CD4-positive, alpha-beta T cell (primary cell): ENCODE data around the gene PTPRM. TPM values are rescaled to one million over a fixed set of nuclear protein-coding genes. Genes with fewer than 3 reads are reported as not detected.

ENCODE experiments used
- ATAC-seq: fragments of 200-7000 bp; cut with Tn5 transposase; one replicate; pipeline ENCODE4 v1.10.0; 2022; ENCODE audit warnings: mild to moderate bottlenecking; ENCODE audit not compliant: poor library complexity
- CTCF ChIA-PET: fragments of 350-600 bp; sonication (Branson Sonifier 250); formaldehyde crosslinking; loops from one replicate; lab custom pipeline; 2021; ENCODE audit warnings: antibody characterized with exemption, inconsistent platforms; lab: Charles Lee
- POLR2A ChIA-PET: fragments of 350-600 bp; sonication (Branson Sonifier 250); formaldehyde crosslinking; loops from one replicate; lab custom pipeline; 2021; ENCODE audit warnings: antibody characterized with exemption, inconsistent platforms; lab: Charles Lee
- DNase-seq, 14 experiments: peaks; one replicate each; pipeline ENCODE4 v3.0.0-alpha.2; 2013 to 2020; ENCODE audit warnings: mixed read lengths in 2 of 14
- H3K27ac ChIP-seq, 2 donors: one replicate each; pipeline versions ENCODE4 v1.5.1 to v1.7.0; 2013; ENCODE audit warnings: low read length in 2 of 2, low read depth in 1 of 2, mild to moderate bottlenecking in 1 of 2
- H3K27me3 ChIP-seq, 2 experiments: 1 replicate in 1 of 2; 2 replicates in 1 of 2; pipeline versions ENCODE4 v1.6.1 to v1.7.0; 2013; ENCODE audit warnings: low read length in 2 of 2, control low read depth in 1 of 2, mild to moderate bottlenecking in 1 of 2, moderate library complexity in 1 of 2; ENCODE audit not compliant: insufficient read depth in 2 of 2, control insufficient read depth in 1 of 2
- H3K36me3 ChIP-seq: one replicate; pipeline ENCODE4 v1.6.1; 2013; ENCODE audit warnings: low read length, control low read depth; ENCODE audit not compliant: insufficient read depth
- H3K4me1 ChIP-seq: one replicate; pipeline ENCODE4 v1.6.1; 2013; ENCODE audit warnings: low read length, control low read depth; ENCODE audit not compliant: insufficient read depth
- H3K4me3 ChIP-seq: one replicate; pipeline ENCODE4 v1.5.1; 2013; ENCODE audit warnings: mild to moderate bottlenecking, low read length, moderate library complexity
- H3K9me3 ChIP-seq, 2 experiments: 1 replicate in 1 of 2; 2 replicates in 1 of 2; pipeline versions ENCODE4 v1.6.1 to v1.7.0; 2013; ENCODE audit warnings: low read length in 2 of 2, mild to moderate bottlenecking in 2 of 2, control low read depth in 1 of 2, moderate library complexity in 1 of 2; ENCODE audit not compliant: control insufficient read depth in 1 of 2, insufficient read depth in 1 of 2
- H3K27ac Mint-ChIP-seq: one replicate; pipeline ENCODE4 v1.8.0; 2020; ENCODE audit warnings: mixed read lengths
- H3K27me3 Mint-ChIP-seq: one replicate; pipeline ENCODE4 v1.8.0; 2021; ENCODE audit warnings: mixed read lengths
- H3K36me3 Mint-ChIP-seq: one replicate; pipeline ENCODE4 v1.8.0; 2021; ENCODE audit warnings: low read depth, mixed read lengths
- H3K4me1 Mint-ChIP-seq: one replicate; pipeline ENCODE4 v1.8.0; 2021; ENCODE audit warnings: low read depth, mixed read lengths
- H3K4me3 Mint-ChIP-seq: one replicate; pipeline ENCODE4 v1.8.0; 2020; ENCODE audit warnings: mild to moderate bottlenecking, mixed read lengths
- H3K9me3 Mint-ChIP-seq: one replicate; pipeline ENCODE4 v1.8.0; 2020; ENCODE audit warnings: mixed read lengths
- intact Hi-C, 2 experiments: fragments of 100-400 bp; cut with DNase I in 1 of 2; cut with micrococcal nuclease in 1 of 2; formaldehyde crosslinking; loops; one replicate each; pipeline versions ENCODE4 v1.15.1 to v1.9.0; 2023 to 2025; cut with DNase I, micrococcal nuclease
- total RNA-seq, 174 experiments: library from RNA in 2 of 174; stranded (reverse) in 2 of 174; gene quantifications; one replicate each; pipeline ENCODE4 v1.2.3 and lab custom pipeline; 2021 to 2026
- TF ChIP-seq, protein P1 (sequence below): fragments of 200-600 bp; IDR thresholded peaks from one replicate; pipeline ENCODE4 v1.8.0; 2022; ENCODE audit warnings: antibody characterized with exemption, mild to moderate bottlenecking

The PTPRM gene
- total RNA-seq, 2 experiments from 2014 or later: 21.7 to 21.9 TPM

DNA sequence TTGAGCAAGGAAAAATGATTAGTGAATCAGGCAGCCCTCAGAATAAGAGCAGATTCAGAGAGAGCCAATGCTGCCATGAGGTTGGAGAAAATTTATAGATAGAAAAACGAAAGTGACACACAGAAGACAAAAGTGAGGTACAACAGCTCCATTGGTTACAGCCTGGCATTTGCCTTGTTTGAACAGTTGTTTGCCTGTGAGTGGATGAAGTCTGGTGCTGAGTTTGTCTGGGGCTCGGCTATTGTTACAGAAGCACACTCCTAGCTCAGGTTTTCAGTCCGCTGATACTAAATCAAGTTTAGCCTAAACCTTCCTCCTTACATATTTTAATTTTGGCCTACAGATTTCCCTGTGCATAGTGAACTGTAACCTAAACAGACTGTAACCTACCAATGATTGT lies 654.3 kb downstream of the PTPRM start:
- no peak overlapping the region for H3K4me3 Mint-ChIP-seq
- Histone ChIP-seq H3K4me3 (no peak overlapping the region), H3K9me3 (no peaks in the 10 kb centered on the region), H3K36me3 (no peaks in the 10 kb centered on the region), H3K27me3 (no peaks in the 10 kb centered on the region), H3K27ac (no peak overlapping the region), H3K4me1 (no peaks in the 10 kb centered on the region)
- POLR2A ChIA-PET: no interaction called here
- H3K9me3 Mint-ChIP-seq: peaks cover 5% of the 10 kb centered on the region
- H3K4me1 Mint-ChIP-seq: no peaks in the 10 kb centered on the region
- CTCF ChIA-PET: no interaction called here
- H3K27ac Mint-ChIP-seq: no peak overlapping the region
- TF ChIP-seq, protein P1, sequence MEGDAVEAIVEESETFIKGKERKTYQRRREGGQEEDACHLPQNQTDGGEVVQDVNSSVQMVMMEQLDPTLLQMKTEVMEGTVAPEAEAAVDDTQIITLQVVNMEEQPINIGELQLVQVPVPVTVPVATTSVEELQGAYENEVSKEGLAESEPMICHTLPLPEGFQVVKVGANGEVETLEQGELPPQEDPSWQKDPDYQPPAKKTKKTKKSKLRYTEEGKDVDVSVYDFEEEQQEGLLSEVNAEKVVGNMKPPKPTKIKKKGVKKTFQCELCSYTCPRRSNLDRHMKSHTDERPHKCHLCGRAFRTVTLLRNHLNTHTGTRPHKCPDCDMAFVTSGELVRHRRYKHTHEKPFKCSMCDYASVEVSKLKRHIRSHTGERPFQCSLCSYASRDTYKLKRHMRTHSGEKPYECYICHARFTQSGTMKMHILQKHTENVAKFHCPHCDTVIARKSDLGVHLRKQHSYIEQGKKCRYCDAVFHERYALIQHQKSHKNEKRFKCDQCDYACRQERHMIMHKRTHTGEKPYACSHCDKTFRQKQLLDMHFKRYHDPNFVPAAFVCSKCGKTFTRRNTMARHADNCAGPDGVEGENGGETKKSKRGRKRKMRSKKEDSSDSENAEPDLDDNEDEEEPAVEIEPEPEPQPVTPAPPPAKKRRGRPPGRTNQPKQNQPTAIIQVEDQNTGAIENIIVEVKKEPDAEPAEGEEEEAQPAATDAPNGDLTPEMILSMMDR: no peak
- no peaks in the 10 kb centered on the region for H3K36me3 Mint-ChIP-seq
- intact Hi-C loops: no loop called here
- DNase-seq (no peak), ATAC-seq (no peak)
- no peaks in the 10 kb centered on the region for H3K27me3 Mint-ChIP-seq

DNA sequence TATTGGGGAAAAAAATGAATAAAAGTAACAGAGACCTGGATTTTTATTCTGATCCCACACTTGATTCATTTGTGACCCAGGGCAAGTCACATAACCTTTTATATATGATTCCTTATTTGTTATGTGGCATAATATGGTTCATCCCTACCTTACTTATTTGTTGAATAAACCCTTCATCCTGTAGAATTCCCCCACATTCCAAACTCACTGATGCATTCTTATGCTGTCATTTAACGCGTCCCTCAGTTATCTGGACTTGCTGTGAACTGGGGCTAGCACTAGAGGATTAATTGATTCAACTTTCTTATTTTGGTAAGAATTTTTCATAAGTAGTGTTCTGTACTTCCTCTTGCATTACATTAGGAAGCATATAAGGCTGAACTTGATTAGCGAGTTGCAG lies 657.5 kb downstream of the PTPRM start:
- TF ChIP-seq, protein P1: no peak
- Histone ChIP-seq H3K27ac (no peak overlapping the region), H3K4me1 (no peaks in the 10 kb centered on the region), H3K4me3 (no peak overlapping the region), H3K9me3 (no peaks in the 10 kb centered on the region), H3K27me3 (no peaks in the 10 kb centered on the region), H3K36me3 (no peaks in the 10 kb centered on the region)
- ATAC-seq (no peak), DNase-seq (no peak)
- H3K4me1 Mint-ChIP-seq: no peaks in the 10 kb centered on the region
- peaks cover 5% of the 10 kb centered on the region for H3K9me3 Mint-ChIP-seq
- H3K4me3 Mint-ChIP-seq: no peak overlapping the region
- no peaks in the 10 kb centered on the region for H3K27me3 Mint-ChIP-seq
- no peak overlapping the region for H3K27ac Mint-ChIP-seq
- POLR2A ChIA-PET: no interaction called here
- no peaks in the 10 kb centered on the region for H3K36me3 Mint-ChIP-seq
- intact Hi-C loops: no loop called here
- CTCF ChIA-PET: no interaction called here

DNA sequence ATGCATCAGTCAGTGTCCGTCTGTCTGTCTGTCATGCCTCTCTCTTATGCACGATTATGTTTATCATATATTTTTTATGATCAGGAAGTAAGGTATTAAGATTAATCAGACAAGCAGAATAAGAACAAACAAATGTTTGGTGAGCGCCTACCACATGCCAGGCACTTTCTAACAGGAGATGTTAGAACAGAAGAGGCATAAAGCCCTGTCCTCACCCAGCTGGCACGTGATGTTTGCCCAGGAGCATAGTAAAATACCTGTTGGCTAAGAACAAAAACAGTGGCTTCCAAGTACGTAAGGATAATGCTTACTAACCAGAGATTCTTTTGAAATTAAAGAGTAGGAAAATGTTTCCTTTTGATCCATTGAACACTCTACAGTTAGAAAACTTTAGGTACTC lies 661.9 kb downstream of the PTPRM start:
- ChIA-PET POLR2A (no interaction called here), CTCF (no interaction called here)
- Mint-ChIP-seq H3K36me3 (no peaks in the 10 kb centered on the region), H3K4me3 (no peak overlapping the region), H3K4me1 (peaks cover 11% of the 10 kb centered on the region), H3K9me3 (peaks cover 12% of the 10 kb centered on the region), H3K27me3 (no peaks in the 10 kb centered on the region), H3K27ac (no peak overlapping the region)
- Histone ChIP-seq H3K27me3 (no peaks in the 10 kb centered on the region), H3K4me3 (no peak overlapping the region), H3K36me3 (no peaks in the 10 kb centered on the region), H3K27ac (no peak overlapping the region), H3K4me1 (no peaks in the 10 kb centered on the region), H3K9me3 (no peaks in the 10 kb centered on the region)
- DNase-seq: no peak
- TF ChIP-seq, protein P1: no peak
- intact Hi-C loops: no loop called here
- ATAC-seq: no peak
